Measurements from ENCODE around the gene NR2E1. TPM values are rescaled to one million over a fixed set of nuclear protein-coding genes. Genes with fewer than 3 reads are reported as not detected.

The NR2E1 gene
- total RNA-seq, 1 experiment from 2014 or later: not detected

DNA sequence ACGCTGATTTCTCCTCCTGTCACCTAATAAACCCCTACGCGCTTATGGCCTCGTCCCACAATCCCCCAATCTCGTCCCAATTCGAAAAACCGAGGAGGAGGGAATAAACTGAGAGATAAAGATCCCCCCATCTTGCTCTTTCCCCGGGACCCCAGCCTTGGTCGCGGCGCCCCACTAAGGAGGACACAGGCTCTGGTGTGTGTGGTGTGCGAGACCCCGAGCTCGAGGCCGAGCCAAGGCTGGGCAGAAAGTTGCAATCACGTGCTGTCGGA lies 1.3 kb upstream of the NR2E1 start:
- Mint-ChIP-seq H3K36me3 (ENCODE audit: insufficient read depth, unreplicated experiment) (no peaks in the 10 kb centered on the region), H3K4me1 (ENCODE audit: low read depth, unreplicated experiment) (no peaks in the 10 kb centered on the region), H3K9me3 (ENCODE audit: low read depth, unreplicated experiment) (no peaks in the 10 kb centered on the region), H3K27ac (ENCODE audit: unreplicated experiment) (no peak overlapping the region), H3K27me3 (ENCODE audit: unreplicated experiment) (peaks cover 92% of the 10 kb centered on the region), H3K4me3 (ENCODE audit: low read depth, unreplicated experiment) (no peak overlapping the region)
- CTCF ChIA-PET: no interaction called here
- no TSS peak for BruUV-seq (replicated peaks)
- no peak for DNase-seq
- intact Hi-C loops (cut with micrococcal nuclease; ENCODE audit: unreplicated experiment): loop anchor here (5.0 kb wide), 1 partner anchor 47 kb away; no protein-coding TSS in a partner anchor
- TF ChIP-seq, protein P1, sequence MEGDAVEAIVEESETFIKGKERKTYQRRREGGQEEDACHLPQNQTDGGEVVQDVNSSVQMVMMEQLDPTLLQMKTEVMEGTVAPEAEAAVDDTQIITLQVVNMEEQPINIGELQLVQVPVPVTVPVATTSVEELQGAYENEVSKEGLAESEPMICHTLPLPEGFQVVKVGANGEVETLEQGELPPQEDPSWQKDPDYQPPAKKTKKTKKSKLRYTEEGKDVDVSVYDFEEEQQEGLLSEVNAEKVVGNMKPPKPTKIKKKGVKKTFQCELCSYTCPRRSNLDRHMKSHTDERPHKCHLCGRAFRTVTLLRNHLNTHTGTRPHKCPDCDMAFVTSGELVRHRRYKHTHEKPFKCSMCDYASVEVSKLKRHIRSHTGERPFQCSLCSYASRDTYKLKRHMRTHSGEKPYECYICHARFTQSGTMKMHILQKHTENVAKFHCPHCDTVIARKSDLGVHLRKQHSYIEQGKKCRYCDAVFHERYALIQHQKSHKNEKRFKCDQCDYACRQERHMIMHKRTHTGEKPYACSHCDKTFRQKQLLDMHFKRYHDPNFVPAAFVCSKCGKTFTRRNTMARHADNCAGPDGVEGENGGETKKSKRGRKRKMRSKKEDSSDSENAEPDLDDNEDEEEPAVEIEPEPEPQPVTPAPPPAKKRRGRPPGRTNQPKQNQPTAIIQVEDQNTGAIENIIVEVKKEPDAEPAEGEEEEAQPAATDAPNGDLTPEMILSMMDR (IDR thresholded peaks at IDR 0.05; ENCODE audit: unreplicated experiment): no peak

DNA sequence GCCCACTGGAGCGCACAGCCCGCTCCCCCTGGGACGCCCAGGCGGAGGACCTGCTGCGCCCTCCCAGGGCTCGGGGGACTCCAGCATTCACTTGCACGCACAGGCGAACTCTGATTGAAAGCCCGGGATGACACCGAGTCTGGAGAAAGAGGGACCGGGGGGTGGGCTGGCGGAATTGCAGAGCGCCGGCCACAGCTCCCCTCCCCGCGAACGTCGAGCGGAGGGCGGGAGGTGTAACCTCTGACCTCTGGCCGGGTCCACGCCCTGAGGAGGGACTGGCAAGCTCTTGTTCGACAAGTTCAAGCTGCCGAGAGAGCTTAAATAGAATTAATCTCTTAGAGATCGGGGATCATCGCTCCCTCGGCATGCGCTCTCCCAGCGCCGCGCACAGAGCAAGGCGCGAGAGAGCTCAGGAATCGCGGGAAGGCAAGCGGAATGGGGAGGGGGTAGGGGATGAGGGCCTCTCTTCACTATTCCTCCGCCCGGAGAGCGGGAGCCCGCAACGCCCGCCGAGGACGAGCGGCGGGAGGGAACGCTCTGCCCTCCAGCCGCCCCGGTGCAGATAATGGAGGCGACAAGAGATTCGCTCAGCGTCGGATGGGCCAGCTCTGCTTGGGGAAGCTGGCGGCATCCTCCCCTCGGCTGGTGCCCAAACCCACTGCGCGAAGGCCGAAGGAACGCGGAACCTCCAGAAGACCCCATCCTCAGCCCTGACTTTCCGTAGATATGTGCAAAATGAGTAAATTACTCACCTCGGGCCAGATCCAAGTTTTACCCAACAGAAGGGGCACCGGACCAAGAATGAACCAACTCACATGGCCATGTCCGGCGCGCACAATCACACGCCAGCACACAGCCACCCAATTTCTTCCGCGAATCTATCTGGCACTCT lies 761 bp upstream of the NR2E1 start:
- no peak for DNase-seq
- Mint-ChIP-seq H3K9me3 (ENCODE audit: low read depth, unreplicated experiment) (no peaks in the 10 kb centered on the region), H3K36me3 (ENCODE audit: insufficient read depth, unreplicated experiment) (no peaks in the 10 kb centered on the region), H3K27ac (ENCODE audit: unreplicated experiment) (no peak overlapping the region), H3K27me3 (ENCODE audit: unreplicated experiment) (peaks cover 91% of the 10 kb centered on the region), H3K4me1 (ENCODE audit: low read depth, unreplicated experiment) (no peaks in the 10 kb centered on the region), H3K4me3 (ENCODE audit: low read depth, unreplicated experiment) (peak overlapping the region; percentile 59)
- intact Hi-C loops (cut with micrococcal nuclease; ENCODE audit: unreplicated experiment): loop anchor here (5.0 kb wide), 1 partner anchor 48 kb away; no protein-coding TSS in a partner anchor
- BruUV-seq (replicated peaks): no TSS peak
- TF ChIP-seq, protein P1 (IDR thresholded peaks at IDR 0.05; ENCODE audit: unreplicated experiment): no peak
- CTCF ChIA-PET: no interaction called here

DNA sequence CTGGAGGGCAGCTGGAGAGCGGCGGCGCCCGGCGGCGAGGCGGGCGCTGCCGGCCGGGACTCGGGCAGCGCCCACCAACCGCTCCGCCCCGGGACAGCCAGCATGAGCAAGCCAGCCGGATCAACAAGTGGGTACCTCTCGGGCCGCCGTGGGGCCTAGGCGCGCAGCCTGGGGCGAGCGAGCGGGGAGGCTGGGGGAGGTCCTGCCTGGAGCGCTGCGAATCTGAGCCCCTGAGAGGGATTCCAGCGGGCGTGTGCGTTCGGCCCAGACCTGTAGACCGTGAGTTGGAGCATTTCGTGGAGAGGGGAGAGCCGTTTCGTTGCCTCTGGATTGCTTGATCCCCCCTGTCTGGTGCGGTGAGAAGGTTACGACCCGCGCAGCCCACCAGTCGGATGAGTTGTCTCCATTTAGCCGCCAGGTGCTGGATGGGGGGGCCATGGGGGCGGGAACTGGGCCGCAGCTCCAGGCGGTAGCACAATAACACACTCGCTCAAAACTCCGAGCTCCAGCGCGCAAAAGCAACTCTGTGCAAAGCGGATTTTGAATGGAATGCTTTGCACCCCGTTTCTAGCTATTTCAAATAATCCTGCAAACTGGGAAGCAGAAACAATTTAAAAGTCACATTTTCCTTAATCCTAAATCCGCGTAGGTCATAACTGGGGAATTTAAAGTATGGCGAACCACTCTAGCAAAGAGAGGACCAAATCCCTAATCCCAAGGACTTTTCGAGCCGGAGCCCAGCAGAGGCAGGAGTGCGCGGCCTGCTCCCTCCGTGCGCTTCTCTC lies 1.0 kb downstream of the NR2E1 start:
- TF ChIP-seq, protein P1 (IDR thresholded peaks at IDR 0.05; ENCODE audit: unreplicated experiment): no peak
- no peaks in the 10 kb centered on the region for H3K4me1 Mint-ChIP-seq (ENCODE audit: low read depth, unreplicated experiment)
- no peaks in the 10 kb centered on the region for H3K36me3 Mint-ChIP-seq (ENCODE audit: insufficient read depth, unreplicated experiment)
- peaks cover 84% of the 10 kb centered on the region for H3K27me3 Mint-ChIP-seq (ENCODE audit: unreplicated experiment)
- CTCF ChIA-PET: interaction anchor here (0.6 kb wide), 1 partner anchor 781 kb away, joined by 3 read pairs; no protein-coding TSS in a partner anchor
- H3K27ac Mint-ChIP-seq (ENCODE audit: unreplicated experiment): no peak overlapping the region
- no peak for DNase-seq
- H3K4me3 Mint-ChIP-seq (ENCODE audit: low read depth, unreplicated experiment): peak overlapping the region; percentile 59
- H3K9me3 Mint-ChIP-seq (ENCODE audit: low read depth, unreplicated experiment): no peaks in the 10 kb centered on the region
- no TSS peak for BruUV-seq (replicated peaks)
- intact Hi-C loops (cut with micrococcal nuclease; ENCODE audit: unreplicated experiment): no loop called here

DNA sequence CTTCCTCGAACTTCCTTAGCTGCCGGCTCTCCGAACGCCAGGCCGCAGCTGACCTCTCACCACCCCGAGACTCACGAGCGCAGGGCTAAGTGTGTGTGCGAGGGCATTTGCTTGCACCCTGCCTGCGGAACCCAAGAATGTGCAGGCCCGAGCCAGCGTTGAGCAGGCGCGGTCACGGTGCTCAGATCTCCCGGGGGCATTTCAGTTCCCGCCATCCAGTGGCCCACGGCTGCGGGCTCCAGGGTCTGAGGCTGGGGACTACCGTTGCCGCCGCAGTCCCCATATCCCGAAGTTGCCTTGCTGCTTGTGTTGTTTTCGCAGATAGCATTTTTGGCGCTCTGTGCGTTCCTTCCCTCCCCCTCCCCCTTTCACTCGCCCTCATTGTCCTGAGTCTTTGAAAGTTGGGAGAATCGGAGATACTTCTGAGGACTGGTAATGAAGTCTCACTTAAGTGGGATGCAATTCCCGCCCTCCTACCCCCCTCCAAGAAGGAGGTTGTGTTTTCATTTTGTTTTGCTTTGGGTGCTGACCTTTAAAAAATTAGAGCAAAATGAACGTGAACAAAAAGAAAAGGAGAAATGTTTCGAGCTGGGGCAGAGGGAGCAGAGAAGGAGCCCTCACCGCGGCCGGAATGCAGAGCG lies 1.7 kb downstream of the NR2E1 start:
- Mint-ChIP-seq H3K4me3 (ENCODE audit: low read depth, unreplicated experiment) (no peak overlapping the region), H3K27me3 (ENCODE audit: unreplicated experiment) (peaks cover 84% of the 10 kb centered on the region), H3K27ac (ENCODE audit: unreplicated experiment) (no peak overlapping the region), H3K4me1 (ENCODE audit: low read depth, unreplicated experiment) (no peaks in the 10 kb centered on the region), H3K9me3 (ENCODE audit: low read depth, unreplicated experiment) (no peaks in the 10 kb centered on the region), H3K36me3 (ENCODE audit: insufficient read depth, unreplicated experiment) (no peaks in the 10 kb centered on the region)
- intact Hi-C loops (cut with micrococcal nuclease; ENCODE audit: unreplicated experiment): no loop called here
- CTCF ChIA-PET: interaction anchor here (0.6 kb wide), 1 partner anchor 45 kb away, joined by 5 read pairs; no protein-coding TSS in a partner anchor
- no TSS peak for BruUV-seq (replicated peaks)
- no peak for DNase-seq
- TF ChIP-seq, protein P1 (IDR thresholded peaks at IDR 0.05; ENCODE audit: unreplicated experiment): no peak

All from Calu3 (cell line).